Stimulated activated CD8-positive, alpha-beta memory T cell treated with anti-CD3 and anti-CD28 coated beads, Interleukin-7, amount 100 ng/mL, for 1 hour (primary cell): ENCODE measurements around the gene DCDC2C.

Experiments
- DNase-seq, 2 donors: peaks; one replicate each; pipeline ENCODE4 v3.0.0-alpha.2; 2020; ENCODE audit warnings: low read depth in 2 of 2

DCDC2C gene

GRCh38 chr2:3827673-3828575 lies 124.5 kb downstream of the DCDC2C start:
- DNase-seq = no peak

DNA sequence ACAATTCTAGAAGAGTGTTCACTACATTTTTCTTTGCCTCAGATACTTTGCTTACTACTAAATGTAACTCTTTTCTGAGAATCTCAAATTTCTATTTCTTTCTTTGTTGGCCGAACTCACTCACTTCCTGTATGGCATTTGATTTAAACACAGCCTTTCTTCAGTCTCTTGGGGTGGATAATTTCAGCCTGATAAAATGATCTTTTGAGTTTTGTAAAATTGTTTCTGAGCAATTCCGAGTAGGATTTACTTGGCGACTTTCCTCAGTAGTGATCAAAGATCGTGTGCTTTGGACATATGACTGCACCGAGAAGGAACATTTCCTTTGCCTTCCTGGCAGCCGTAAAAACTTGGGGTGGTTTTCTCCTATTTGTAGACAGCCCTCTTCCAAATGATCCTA lies 127.4 kb downstream of the DCDC2C start:
- no peak for DNase-seq

DNA sequence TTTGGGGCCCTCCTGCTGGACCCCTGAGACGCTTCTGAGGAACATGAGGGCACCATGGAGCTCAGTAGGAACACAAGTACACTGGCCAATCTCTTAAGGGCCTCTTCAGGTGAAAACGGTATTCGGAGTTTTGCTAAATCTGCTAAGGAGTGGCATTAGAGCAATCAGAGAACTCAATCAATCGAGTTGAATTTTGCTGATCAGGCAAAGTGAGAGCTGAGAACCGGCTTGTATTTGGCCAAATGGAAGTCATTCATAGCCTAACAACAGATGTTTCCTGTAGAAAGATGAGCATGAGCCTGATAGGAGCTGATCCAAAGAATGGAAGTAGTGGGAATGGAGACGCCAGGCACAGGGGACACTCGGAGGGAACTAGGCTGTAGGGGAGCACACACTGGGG lies 133.7 kb downstream of the DCDC2C start:
- no peak for DNase-seq

- no peak for DNase-seq
These were observed 135.0 kb downstream of the DCDC2C start for GRCh38 chr2:3838348-3838747.

DNA sequence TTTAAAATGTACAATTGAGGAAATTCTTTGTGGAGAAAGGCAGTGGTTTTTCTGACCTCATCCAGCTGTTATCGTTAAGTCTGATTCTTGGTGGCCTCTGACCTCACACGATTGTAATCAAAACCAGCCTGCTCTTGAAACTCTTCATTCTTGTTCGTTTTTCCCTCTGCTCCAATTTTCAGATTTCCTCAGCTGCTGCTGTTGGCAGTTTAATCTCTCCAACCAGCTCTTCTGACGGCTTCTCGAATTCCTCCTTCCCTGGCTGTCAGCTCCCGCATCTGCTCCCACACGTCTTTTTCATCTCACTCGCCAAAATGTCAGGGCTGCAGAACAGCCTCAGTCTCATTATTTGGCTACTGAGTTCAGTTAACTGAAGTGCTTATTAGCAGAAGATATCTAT lies 136.1 kb downstream of the DCDC2C start:
- no peak for DNase-seq

DNA sequence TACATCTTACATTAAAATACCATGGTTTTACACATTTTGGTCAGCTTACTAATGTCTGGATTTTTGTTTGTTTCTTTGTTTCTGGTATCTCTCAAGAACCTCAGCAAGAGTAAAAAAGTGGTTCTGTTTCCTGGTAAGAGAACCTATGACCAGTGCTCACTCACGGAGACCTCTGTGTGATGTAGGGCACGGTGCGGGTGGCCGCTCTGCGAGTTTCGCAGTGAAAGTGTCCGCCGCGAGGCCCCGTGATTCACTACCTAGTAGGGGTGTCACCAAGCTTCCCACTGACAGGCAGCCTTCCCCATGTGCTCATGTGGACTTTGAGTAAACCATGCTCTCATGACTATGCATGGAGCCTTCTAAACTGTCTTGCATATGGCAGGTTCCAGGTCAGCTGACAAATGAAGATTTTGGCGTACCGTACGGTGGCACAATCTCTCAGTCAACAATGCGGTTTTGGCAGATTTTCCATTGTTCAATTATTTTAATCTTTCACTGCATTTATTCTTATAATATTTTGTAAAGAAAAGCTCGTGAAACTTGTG lies 137.3 kb downstream of the DCDC2C start:
- DNase-seq = no peak

GRCh38 chr2:3847397-3848052 lies 144.2 kb downstream of the DCDC2C start:
- no peak for DNase-seq

GRCh38 chr2:3848776-3849175 lies 145.4 kb downstream of the DCDC2C start:
- no peak for DNase-seq

GRCh38 chr2:3849213-3849612 lies 145.8 kb downstream of the DCDC2C start:
- DNase-seq = no peak

GRCh38 chr2:3857576-3857975 lies 154.2 kb downstream of the DCDC2C start:
- no peak for DNase-seq

DNA sequence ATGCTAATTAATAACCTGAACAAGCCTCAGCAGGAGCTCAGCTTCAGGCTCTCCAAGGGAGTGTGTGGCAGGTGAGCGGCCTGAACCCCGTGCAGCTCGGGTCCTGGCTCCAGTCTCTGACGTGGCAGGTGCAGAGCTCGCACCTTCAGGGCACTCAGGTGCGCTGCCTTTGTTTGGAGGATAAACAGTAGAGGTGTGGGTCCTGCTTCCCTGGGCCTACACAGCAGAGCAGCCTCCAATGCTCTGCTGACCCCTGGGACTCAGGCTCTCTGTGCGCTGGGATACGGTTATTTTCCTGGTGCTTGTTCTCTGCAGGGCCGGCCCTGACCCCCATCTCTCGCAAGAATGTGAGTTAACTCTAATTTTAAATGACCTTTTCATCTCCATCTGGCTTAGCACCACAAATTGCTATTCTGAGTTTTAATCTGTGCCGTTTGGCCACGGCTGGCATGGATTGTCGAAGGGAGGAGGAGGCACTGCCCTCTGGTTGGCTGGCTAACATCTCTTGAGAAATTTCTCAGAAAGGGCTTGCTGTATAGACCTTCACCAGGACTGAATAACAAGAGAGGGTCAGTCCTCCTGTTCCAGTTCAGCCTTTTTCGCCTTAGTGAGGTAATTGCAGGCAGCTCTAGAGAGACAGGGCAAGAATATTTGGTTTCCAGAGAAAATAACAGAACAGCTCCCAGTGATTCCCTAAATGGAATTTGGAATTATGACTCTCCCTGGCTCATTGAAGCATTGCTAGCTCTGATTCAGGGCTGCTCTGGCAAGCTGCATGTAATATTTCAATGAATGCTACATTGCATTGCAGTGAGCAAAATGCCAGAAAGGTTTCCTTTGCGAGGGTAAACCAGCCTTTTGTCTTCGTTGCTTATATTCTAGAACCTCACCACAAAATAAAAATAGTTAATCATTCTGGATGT lies 161.8 kb downstream of the DCDC2C start:
- no peak for DNase-seq

DNA sequence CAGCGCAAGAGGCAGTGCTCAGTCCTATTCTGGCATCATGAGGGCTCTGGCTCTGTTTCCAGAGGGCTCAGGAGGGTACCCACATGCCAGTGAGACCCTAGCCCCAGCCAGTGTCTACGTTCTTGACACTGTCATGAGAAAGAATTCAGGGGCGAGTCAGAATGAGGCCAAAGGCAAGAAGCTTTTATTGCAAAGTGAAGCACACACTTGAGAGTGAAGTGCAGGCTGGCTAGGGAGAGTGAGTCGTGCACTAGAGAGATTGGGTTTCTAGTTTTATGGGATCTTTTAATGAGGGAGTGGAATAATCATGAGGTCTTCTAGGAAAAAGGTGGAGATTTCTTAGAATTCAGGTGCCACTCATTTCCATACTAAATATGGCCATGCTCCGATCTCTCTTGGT lies 164.1 kb downstream of the DCDC2C start:
- no peak for DNase-seq

DNA sequence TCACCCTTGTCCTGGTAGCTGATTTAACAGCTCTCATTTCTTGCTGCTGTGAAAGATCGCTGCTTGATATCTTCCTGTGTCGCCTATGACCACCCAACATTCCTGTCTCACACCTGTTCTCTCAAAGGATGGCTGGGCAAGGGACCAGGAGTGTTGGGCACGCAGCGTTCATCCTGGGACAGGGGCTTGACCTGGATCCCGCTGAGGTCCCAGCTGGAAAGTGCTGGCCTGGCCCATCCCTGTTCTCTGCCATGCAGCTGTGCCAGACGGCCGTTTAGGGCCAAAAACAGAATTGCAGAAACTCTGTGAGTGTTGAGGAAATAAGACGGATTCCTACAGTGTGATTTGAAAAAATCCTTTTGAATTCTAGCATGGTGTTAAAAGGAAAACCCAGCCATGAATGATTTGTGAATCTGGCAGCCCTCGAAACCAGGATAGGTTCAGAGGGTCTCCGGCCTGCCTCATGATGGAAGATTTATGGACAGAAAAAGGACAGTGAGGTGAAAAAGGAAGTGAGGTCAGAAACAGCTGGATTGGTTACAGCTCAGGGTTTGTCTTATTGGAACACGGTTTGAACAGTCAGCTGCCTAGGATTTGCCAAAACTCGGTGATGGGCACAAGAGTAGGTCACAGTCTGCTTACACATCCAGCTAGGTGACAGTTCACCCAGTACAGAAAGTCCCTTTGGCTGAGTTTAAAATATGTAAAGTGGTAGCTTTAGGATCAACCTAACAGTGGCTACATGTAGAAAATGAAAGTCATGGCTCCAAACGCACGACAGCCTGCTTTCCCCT lies 164.8 kb downstream of the DCDC2C start:
- no peak for DNase-seq

DNA sequence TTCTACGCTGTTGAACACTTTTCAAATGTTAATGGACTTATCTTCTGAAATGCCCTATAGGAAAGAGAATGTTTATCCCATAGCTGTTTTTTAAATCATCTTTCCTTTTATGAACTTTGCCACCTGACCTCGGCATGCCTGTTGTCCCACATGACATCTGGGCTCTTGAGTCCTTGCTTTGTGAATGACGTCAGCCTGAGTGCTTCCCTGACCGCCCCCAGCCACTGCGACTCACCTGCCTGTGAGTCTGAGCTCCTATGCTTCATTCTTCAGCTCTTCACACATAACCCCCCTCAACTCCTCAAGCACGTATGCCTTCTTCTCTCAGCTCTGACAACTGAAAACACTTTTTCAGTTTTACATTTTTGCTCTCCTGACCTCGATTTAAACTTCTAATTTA lies 166.8 kb downstream of the DCDC2C start:
- no peak for DNase-seq

GRCh38 chr2:3871002-3871401 lies 167.6 kb downstream of the DCDC2C start:
- no peak for DNase-seq

GRCh38 chr2:3872451-3872850 lies 169.1 kb downstream of the DCDC2C start:
- no peak for DNase-seq

DNA sequence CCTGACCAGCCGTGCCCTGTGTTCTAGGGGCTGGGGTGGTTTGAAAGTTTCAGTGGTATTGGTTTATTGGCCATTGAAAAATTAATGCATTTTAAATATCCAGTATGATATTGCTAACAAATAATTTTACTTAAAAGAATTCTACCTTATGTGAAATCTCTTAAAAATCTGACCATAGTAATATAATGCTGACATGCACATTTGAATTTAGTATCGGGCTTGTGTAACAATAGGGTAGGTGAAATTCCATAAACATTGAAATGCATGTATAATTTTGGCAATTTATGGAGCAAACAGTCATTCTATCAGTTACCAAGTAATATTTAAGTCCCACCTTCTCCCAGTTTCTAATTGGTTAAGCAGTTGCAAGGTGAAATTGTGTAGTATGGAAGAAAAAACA lies 170.5 kb downstream of the DCDC2C start:
- no peak for DNase-seq

GRCh38 chr2:3876221-3876620 lies 172.8 kb downstream of the DCDC2C start:
- DNase-seq = no peak

- DNase-seq = no peak
These were observed 173.3 kb downstream of the DCDC2C start for GRCh38 chr2:3876685-3877084.

- no peak for DNase-seq
These were observed 182.6 kb downstream of the DCDC2C start for GRCh38 chr2:3885629-3886628.
